ENCODE results near the gene TIMP3.

Gene TIMP3

DNA sequence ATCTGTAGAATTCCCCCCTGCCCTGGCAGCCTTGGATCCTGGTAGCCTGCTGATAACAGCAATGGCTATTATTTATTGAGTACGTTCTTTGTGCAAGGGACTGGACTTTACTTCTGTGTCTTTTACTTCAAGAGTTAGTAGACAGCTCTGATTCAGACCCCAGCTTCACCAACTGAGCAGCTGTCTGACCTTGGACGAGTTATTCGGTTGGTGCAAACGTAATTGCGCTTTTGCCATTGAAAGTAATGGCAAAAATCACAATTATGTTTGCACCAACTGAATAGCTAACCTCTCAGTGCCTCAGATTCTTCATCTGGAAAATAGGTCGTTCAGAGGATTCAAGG, 108.9 kb downstream of the TIMP3 start:
- no peak for DNase-seq (ENCODE audit: low read depth)
- no peak overlapping the region for H3K4me3 ChIP-seq (ENCODE audit: control insufficient read depth, low read depth, low read length)
- TF ChIP-seq, protein P1, sequence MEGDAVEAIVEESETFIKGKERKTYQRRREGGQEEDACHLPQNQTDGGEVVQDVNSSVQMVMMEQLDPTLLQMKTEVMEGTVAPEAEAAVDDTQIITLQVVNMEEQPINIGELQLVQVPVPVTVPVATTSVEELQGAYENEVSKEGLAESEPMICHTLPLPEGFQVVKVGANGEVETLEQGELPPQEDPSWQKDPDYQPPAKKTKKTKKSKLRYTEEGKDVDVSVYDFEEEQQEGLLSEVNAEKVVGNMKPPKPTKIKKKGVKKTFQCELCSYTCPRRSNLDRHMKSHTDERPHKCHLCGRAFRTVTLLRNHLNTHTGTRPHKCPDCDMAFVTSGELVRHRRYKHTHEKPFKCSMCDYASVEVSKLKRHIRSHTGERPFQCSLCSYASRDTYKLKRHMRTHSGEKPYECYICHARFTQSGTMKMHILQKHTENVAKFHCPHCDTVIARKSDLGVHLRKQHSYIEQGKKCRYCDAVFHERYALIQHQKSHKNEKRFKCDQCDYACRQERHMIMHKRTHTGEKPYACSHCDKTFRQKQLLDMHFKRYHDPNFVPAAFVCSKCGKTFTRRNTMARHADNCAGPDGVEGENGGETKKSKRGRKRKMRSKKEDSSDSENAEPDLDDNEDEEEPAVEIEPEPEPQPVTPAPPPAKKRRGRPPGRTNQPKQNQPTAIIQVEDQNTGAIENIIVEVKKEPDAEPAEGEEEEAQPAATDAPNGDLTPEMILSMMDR (IDR thresholded peaks at IDR 0.05; ENCODE audit: control insufficient read depth, insufficient read depth, low read depth, low read length, missing control alignments), result no peak

DNA sequence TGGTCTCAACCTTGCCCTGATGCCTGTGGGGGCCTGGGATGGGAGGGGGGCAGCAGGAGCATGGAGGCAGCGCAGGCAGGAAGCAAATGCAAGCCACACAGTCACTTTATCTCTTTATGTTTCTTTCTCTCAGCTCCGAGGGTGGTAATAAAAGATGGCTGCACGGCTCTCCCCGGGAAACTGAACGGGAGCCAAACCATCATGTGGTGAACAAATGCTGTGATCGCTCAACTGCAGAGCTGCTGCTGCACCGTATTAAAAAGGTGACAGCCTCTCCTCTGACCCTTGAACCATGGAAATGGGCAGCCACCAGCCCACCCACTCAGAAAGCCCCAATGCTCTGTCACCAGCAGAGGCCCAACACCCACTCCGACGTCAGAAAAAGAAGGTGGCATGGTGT, 110.0 kb downstream of the TIMP3 start:
- DNase-seq (ENCODE audit: low read depth), result no peak
- TF ChIP-seq, protein P1 (IDR thresholded peaks at IDR 0.05; ENCODE audit: control insufficient read depth, insufficient read depth, low read depth, low read length, missing control alignments), result no peak
- H3K4me3 ChIP-seq (ENCODE audit: control insufficient read depth, low read depth, low read length), result no peak overlapping the region
